GM18870 (cell line): ENCODE results near the gene HMG20B.
"Not testable (repeated sequence)": the region's sequence is repeated elsewhere in the genome, so short reads cannot be mapped to it uniquely, and the experiment has no call there.

Experiments used
- ATAC-seq: cut with Tn5 transposase; IDR thresholded peaks from one replicate; pipeline ENCODE4 v1.9.1; 2021; ENCODE audit warnings: moderate library complexity; ENCODE audit not compliant: unreplicated experiment

HMG20B gene

GRCh38 chr19:3578390-3578789 lies 5.6 kb downstream of the HMG20B start:
- no peak for ATAC-seq

DNA sequence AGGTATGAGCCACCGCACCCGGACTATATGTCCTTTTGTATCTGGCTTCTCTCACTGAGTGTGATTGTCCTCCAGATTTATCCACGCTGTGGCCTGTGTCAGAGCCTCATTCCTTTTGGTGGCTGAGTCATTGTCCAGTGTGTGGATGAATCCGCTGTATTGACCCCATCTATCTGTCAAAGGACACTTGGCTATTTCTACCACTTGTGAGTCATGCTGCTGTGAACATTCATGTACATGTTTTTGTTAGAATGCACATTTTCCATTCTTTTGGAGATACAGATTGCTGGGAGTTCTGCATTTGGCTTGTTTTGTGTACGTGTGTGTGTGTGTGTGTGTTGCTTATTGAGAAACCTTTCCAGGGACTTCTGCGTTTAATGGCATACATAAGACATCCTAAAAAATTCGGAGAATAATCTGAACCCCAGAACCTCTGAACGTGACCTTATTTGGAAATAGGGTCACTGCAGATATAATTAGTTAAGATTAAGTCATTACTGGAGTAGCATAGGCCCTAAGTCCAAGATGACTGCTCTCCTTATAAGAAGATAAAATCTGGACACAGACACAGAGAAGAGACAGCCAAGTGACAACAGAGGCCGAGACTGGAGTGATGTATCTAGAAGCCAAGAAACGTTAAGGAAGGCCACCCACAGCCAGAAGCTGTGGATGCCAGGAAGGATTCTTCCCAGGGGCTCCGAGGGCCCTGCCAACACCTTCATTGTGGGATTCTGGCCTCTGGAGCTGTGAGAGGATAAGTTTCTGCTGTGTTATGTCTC lies 7.6 kb downstream of the HMG20B start:
- ATAC-seq, result no peak

DNA sequence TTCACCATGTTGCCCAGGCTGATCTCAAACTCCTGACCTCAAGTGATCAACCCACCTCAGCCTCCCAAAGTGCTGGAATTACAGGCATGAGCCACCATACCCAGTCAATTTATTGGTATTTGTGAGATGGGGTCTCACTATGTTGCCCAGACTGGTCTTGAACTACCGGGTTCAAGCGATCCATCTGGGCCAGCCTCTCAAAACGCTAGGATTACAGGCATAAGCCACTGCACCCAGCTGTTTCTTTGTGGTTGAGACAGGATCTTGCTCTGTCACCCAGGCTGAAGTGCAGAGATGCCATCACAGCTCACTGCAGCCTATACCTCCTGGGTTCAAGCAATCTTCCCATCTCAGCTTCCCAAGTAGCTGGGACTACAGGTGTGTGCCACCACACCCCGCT lies 9.0 kb downstream of the HMG20B start:
- not testable (repeated sequence) for ATAC-seq

- ATAC-seq, result not testable (repeated sequence)
Measured at GRCh38 chr19:3584036-3584802, 11.5 kb downstream of the HMG20B start.

- ATAC-seq, result no peak
Measured at GRCh38 chr19:3585301-3586126, 12.8 kb downstream of the HMG20B start, which contains the start of gene GIPC3. Gene GIPC3, plus strand, starts transcription at chr19:3585478. Its CDS starts 120 bp downstream, at chr19:3585598.

GRCh38 chr19:3586127-3586626 lies 13.4 kb downstream of the HMG20B start:
- ATAC-seq, result no peak

- ATAC-seq, result no peak
Measured at GRCh38 chr19:3586707-3587346, 14.1 kb downstream of the HMG20B start.

- no peak for ATAC-seq
Measured at GRCh38 chr19:3589439-3589838, 16.7 kb downstream of the HMG20B start.

GRCh38 chr19:3589949-3590348 lies 17.2 kb downstream of the HMG20B start:
- ATAC-seq, result no peak

- no peak for ATAC-seq
Measured at GRCh38 chr19:3590991-3591659, 18.4 kb downstream of the HMG20B start.

DNA sequence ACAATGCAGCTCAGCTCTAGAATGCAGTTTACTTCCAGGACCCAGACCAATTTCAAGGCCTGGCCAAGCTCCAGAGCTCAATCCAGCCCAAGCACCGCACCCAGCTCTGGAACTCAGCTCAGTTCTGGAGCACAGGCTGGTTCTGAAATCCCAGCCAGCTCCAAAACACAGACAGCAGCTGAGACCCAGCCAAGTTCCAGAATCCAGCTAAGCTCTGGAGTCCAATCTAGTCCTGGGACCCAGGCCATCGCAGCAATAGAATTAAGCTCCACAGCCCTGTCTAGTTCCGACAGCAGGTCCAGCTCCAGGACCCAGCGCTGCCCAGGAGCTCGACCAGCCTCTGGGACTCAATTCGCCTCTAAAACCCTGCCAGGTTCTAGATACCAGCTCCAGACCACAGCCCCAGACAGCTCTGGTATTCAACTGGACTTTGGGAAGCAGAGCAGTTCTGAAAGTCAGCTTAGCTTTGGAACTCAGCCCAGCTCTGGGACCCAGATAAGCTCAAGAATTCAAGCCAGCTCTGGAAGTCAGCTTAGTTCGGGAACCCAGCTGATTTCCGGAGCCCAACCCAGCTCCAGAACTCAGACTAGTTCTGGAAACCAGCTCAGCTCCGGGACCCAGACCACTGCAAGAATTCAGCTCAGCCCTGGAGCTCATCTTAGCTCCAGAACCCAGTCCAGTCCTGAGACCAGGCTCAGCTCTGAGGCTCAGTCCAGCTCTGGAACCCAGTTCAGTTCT lies 19.3 kb downstream of the HMG20B start:
- no peak for ATAC-seq

DNA sequence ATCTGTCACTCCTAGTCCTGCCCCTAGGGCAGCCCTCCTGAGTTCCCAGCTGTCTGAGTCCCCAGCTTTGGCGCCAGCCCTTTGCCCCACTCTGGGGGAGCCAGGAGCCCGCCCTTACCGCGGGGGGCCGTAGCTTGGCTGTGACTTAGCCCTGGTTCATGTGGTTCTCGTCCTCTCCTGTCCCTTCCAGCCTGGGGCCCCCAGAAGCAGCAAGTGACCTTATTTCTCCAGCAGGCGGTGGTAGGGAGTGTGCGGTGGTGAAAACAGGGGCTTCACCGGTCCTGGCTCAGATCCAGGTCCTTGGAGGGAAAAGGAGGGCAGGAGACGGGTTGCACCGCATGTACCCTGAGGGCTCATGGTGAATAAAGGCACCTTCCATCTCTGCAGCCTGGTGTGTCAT lies 20.4 kb downstream of the HMG20B start:
- no peak for ATAC-seq

DNA sequence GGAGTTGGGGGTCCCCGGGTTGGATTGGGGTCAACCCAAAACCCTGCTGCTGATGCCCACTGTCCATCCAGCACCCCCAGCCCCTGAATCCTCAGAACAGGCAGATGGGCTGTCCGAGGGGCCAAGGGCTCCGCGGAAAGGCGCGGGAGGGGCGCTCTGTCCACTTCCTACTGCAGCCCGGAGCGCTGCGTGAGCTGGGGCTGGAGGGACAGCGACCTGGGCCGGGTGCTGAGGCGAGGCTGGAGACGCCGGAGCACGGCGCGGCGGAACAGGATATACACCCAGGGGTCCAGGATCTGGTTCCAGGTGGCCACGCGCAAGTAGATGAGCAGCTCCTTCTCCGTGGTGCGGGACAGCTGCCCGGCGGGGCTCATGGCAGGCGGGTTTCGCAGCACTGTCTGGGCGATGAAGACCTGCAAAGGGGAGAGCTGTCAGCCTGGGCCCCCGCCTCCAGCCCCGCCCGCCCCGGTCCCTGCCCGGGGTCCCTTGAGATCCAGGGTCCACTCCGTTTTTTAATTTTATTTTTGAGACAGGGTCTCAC lies 22.8 kb downstream of the HMG20B start:
- no peak for ATAC-seq

GRCh38 chr19:3599776-3600187 lies 27.0 kb downstream of the HMG20B start:
- no peak for ATAC-seq

DNA sequence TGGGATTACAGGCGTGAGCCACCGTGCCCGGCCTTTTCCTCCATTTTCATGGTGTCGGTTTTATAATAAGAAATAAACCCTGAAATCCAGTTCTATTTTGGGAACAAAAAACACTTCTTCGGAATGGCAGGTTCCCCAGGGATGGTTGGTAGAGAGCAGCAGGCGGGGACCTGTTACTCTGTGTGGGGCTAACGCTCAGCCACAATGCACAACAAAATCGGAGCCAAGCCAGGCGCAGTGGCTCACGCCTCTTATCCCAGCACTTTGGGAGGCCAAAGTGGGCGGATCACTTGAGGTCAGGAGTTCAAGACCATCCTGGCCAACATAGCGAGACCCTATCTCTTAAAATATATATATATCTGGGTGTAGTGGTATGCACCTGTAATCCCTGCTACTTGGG lies 28.3 kb downstream of the HMG20B start:
- ATAC-seq, result no peak

GRCh38 chr19:3603121-3603811 lies 30.5 kb downstream of the HMG20B start:
- no peak for ATAC-seq

GRCh38 chr19:3604227-3604986 lies 31.7 kb downstream of the HMG20B start:
- no peak for ATAC-seq

GRCh38 chr19:3604987-3605343 lies 32.2 kb downstream of the HMG20B start:
- no peak for ATAC-seq
